ENCODE results near the gene VWA5B2.

The VWA5B2 gene

GRCh38 chr3:184236636-184237035 is 7.3 kb downstream of the VWA5B2 start:
- no peak overlapping the region for H3K4me3 ChIP-seq (ENCODE audit: low read length)
- H3K36me3 ChIP-seq (ENCODE audit: control insufficient read depth, insufficient read depth, low read length, severe bottlenecking) = no peaks in the 10 kb centered on the region
- H3K4me1 ChIP-seq (ENCODE audit: control insufficient read depth, insufficient read depth, low read length) = no peaks in the 10 kb centered on the region
- H3K27me3 ChIP-seq (replicated peaks; ENCODE audit: control insufficient read depth, insufficient read depth, low read length) = peaks cover 37% of the 10 kb centered on the region
- H3K9ac ChIP-seq (ENCODE audit: low read length) = no peak overlapping the region
- H3K9me3 ChIP-seq (ENCODE audit: control insufficient read depth, low read length) = no peaks in the 10 kb centered on the region
- DNase-seq (ENCODE audit: low read depth) = no peak

GRCh38 chr3:184237211-184237610 is 7.8 kb downstream of the VWA5B2 start:
- peaks cover 31% of the 10 kb centered on the region for H3K27me3 ChIP-seq (replicated peaks; ENCODE audit: control insufficient read depth, insufficient read depth, low read length)
- H3K9me3 ChIP-seq (ENCODE audit: control insufficient read depth, low read length) = no peaks in the 10 kb centered on the region
- H3K4me3 ChIP-seq (ENCODE audit: low read length) = no peak overlapping the region
- peaks cover under 1% of the 10 kb centered on the region for H3K36me3 ChIP-seq (ENCODE audit: control insufficient read depth, insufficient read depth, low read length, severe bottlenecking)
- H3K4me1 ChIP-seq (ENCODE audit: control insufficient read depth, insufficient read depth, low read length) = no peaks in the 10 kb centered on the region
- no peak for DNase-seq (ENCODE audit: low read depth)
- no peak overlapping the region for H3K9ac ChIP-seq (ENCODE audit: low read length)

DNA sequence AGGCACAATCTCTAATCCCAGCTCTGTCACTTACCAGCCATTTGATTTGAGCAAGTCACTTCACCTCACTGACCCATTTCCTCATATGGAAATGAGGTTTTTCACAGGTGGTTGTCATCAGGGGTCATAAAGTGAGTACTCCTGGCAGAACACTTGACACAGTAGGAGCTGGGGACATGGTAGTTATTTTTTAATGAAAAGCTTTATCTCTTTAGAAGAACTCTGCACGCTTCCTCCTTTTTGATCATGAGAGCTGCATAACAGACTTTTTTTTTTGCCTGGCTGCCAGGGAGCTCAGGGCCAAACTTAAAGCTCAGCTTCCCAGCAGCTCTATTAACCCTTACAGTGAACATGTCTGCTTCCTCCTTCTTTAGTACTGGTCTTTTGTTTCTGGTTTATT is 8.4 kb downstream of the VWA5B2 start:
- H3K27me3 ChIP-seq (replicated peaks; ENCODE audit: control insufficient read depth, insufficient read depth, low read length) = peaks cover 26% of the 10 kb centered on the region
- DNase-seq (ENCODE audit: low read depth) = no peak

DNA sequence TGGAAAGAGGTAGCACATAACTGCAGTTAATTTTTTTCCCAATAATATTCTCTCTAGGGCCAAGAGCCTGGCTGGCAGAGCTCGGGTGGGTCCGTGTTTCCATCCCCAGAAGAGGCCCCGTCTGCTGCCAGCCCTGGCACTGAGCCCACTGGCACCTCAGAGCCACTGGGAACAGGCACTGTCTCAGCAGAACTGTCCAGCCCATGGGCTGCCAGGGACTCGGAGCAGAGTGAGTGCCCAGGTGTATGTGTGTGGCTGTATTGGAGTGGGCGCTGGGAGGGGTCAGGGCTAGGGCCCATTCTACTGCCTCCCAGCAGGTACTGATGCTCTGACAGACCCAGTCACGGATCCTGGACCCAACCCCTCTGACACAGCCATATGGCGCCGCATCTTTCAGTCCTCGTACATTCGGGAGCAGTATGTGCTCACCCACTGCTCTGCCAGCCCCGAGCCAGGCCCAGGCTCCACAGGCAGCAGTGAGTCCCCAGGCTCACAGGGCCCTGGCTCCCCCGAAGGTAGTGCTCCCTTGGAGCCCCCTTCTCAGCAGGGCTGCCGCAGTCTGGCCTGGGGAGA is 8.9 kb downstream of the VWA5B2 start:
- Histone ChIP-seq H3K4me3 (ENCODE audit: low read length) (no peak overlapping the region), H3K9ac (ENCODE audit: low read length) (no peak overlapping the region), H3K4me1 (ENCODE audit: control insufficient read depth, insufficient read depth, low read length) (no peaks in the 10 kb centered on the region), H3K27me3 (replicated peaks; ENCODE audit: control insufficient read depth, insufficient read depth, low read length) (peaks cover 24% of the 10 kb centered on the region), H3K36me3 (ENCODE audit: control insufficient read depth, insufficient read depth, low read length, severe bottlenecking) (peaks cover 12% of the 10 kb centered on the region), H3K9me3 (ENCODE audit: control insufficient read depth, low read length) (no peaks in the 10 kb centered on the region)
- DNase-seq (ENCODE audit: low read depth) = no peak

More for the DNA sequence above, 8.4 kb downstream of the VWA5B2 start:
- peaks cover 7% of the 10 kb centered on the region for H3K36me3 ChIP-seq (ENCODE audit: control insufficient read depth, insufficient read depth, low read length, severe bottlenecking)
- no peaks in the 10 kb centered on the region for H3K9me3 ChIP-seq (ENCODE audit: control insufficient read depth, low read length)
- no peaks in the 10 kb centered on the region for H3K4me1 ChIP-seq (ENCODE audit: control insufficient read depth, insufficient read depth, low read length)
- no peak overlapping the region for H3K9ac ChIP-seq (ENCODE audit: low read length)
- no peak overlapping the region for H3K4me3 ChIP-seq (ENCODE audit: low read length)

- Histone ChIP-seq H3K9ac (ENCODE audit: low read length) (no peak overlapping the region), H3K4me3 (ENCODE audit: low read length) (no peak overlapping the region), H3K4me1 (ENCODE audit: control insufficient read depth, insufficient read depth, low read length) (no peaks in the 10 kb centered on the region), H3K27me3 (replicated peaks; ENCODE audit: control insufficient read depth, insufficient read depth, low read length) (peaks cover 24% of the 10 kb centered on the region), H3K36me3 (ENCODE audit: control insufficient read depth, insufficient read depth, low read length, severe bottlenecking) (peaks cover 21% of the 10 kb centered on the region), H3K9me3 (ENCODE audit: control insufficient read depth, low read length) (no peaks in the 10 kb centered on the region)
- no peak for DNase-seq (ENCODE audit: low read depth)
These were observed 9.8 kb downstream of the VWA5B2 start for GRCh38 chr3:184239221-184239620.

DNA sequence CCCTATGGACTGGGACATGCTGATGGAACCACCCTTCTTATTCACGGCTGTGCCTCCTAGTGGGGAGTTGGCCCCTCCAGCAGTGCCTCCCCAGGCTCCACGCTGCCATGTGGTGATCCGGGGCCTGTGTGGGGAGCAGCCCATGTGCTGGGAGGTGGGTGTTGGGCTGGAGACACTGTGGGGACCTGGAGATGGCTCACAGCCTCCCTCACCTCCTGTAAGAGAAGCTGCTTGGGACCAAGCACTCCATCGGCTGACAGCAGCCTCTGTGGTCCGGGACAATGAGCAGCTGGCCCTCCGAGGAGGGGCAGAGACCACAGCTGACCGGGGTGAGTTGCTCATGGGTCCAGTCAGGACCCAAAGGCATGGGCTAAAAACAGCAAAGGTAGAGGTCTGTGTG is 10.3 kb downstream of the VWA5B2 start:
- H3K4me1 ChIP-seq (ENCODE audit: control insufficient read depth, insufficient read depth, low read length) = no peaks in the 10 kb centered on the region
- H3K9me3 ChIP-seq (ENCODE audit: control insufficient read depth, low read length) = no peaks in the 10 kb centered on the region
- no peak overlapping the region for H3K4me3 ChIP-seq (ENCODE audit: low read length)
- H3K27me3 ChIP-seq (replicated peaks; ENCODE audit: control insufficient read depth, insufficient read depth, low read length) = peaks cover 24% of the 10 kb centered on the region
- peaks cover 26% of the 10 kb centered on the region for H3K36me3 ChIP-seq (ENCODE audit: control insufficient read depth, insufficient read depth, low read length, severe bottlenecking)
- DNase-seq (ENCODE audit: low read depth) = no peak
- H3K9ac ChIP-seq (ENCODE audit: low read length) = no peak overlapping the region

DNA sequence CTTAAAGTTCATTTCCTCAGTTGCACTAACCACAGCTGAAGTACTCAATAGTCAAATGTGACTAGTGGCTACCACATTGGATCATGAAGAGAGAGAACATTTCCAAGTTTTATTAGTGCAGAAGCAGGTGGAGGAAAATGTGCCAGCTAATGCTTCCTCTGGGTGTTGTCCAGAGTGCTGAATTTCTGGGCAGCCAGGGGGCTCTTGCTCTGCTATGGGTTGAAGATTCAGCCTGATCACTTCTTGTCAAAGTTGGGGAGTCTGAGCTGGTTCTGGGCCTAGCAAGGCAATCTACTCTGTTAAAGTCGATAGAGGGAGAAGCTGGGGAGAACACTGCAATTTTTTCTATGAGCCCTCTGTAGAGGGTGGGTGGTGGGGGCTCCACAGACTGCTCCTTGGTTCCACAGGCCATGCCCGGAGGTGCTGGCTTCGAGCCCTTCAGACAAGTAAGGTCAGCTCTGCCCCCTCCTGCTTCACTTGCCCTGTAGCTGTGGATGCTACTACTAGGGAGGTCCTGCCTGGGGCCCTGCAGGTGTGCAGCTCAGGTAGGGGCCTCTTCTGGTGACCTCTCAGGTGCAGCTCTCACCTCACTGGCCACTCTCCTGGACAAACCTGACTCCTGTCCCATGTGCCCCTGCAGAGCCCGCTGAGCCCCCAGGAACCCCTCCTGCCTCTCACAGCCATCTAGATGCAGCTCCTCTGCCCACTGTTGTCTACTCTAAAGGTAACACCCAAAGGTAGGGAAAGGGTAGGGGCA is 11.2 kb downstream of the VWA5B2 start:
- DNase-seq (ENCODE audit: low read depth) = no peak
- Histone ChIP-seq H3K36me3 (ENCODE audit: control insufficient read depth, insufficient read depth, low read length, severe bottlenecking) (peaks cover 34% of the 10 kb centered on the region), H3K27me3 (replicated peaks; ENCODE audit: control insufficient read depth, insufficient read depth, low read length) (peaks cover 24% of the 10 kb centered on the region), H3K9me3 (ENCODE audit: control insufficient read depth, low read length) (no peaks in the 10 kb centered on the region), H3K4me1 (ENCODE audit: control insufficient read depth, insufficient read depth, low read length) (no peaks in the 10 kb centered on the region), H3K9ac (ENCODE audit: low read length) (no peak overlapping the region), H3K4me3 (ENCODE audit: low read length) (no peak overlapping the region)

DNA sequence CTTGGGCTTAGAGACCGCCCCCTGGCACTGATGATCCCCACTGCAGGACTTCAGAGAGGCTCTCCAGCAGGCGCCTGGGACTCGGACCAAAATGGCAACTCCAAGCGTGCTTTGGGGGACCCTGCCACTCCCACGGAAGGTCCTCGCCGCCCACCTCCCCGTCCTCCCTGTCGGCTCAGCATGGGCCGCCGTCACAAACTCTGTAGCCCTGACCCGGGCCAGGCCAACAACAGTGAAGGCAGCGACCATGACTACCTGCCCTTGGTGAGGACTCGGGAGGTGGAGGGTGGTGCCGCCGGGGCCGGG is 11.7 kb downstream of the VWA5B2 start:
- H3K9ac ChIP-seq (ENCODE audit: low read length) = no peak overlapping the region
- no peaks in the 10 kb centered on the region for H3K4me1 ChIP-seq (ENCODE audit: control insufficient read depth, insufficient read depth, low read length)
- no peak overlapping the region for H3K4me3 ChIP-seq (ENCODE audit: low read length)
- no peak for DNase-seq (ENCODE audit: low read depth)
- peaks cover 20% of the 10 kb centered on the region for H3K27me3 ChIP-seq (replicated peaks; ENCODE audit: control insufficient read depth, insufficient read depth, low read length)
- H3K9me3 ChIP-seq (ENCODE audit: control insufficient read depth, low read length) = no peaks in the 10 kb centered on the region
- H3K36me3 ChIP-seq (ENCODE audit: control insufficient read depth, insufficient read depth, low read length, severe bottlenecking) = peaks cover 36% of the 10 kb centered on the region

- Histone ChIP-seq H3K4me3 (ENCODE audit: low read length) (no peak overlapping the region), H3K27me3 (replicated peaks; ENCODE audit: control insufficient read depth, insufficient read depth, low read length) (peaks cover 15% of the 10 kb centered on the region), H3K36me3 (ENCODE audit: control insufficient read depth, insufficient read depth, low read length, severe bottlenecking) (peaks cover 36% of the 10 kb centered on the region), H3K4me1 (ENCODE audit: control insufficient read depth, insufficient read depth, low read length) (no peaks in the 10 kb centered on the region), H3K9me3 (ENCODE audit: control insufficient read depth, low read length) (no peaks in the 10 kb centered on the region), H3K9ac (ENCODE audit: low read length) (no peak overlapping the region)
- DNase-seq (ENCODE audit: low read depth) = no peak
These were observed 12.3 kb downstream of the VWA5B2 start for GRCh38 chr3:184241447-184242296.

- Histone ChIP-seq H3K9ac (ENCODE audit: low read length) (no peak overlapping the region), H3K4me1 (ENCODE audit: control insufficient read depth, insufficient read depth, low read length) (no peaks in the 10 kb centered on the region), H3K4me3 (ENCODE audit: low read length) (no peak overlapping the region), H3K9me3 (ENCODE audit: control insufficient read depth, low read length) (no peaks in the 10 kb centered on the region), H3K36me3 (ENCODE audit: control insufficient read depth, insufficient read depth, low read length, severe bottlenecking) (peaks cover 36% of the 10 kb centered on the region), H3K27me3 (replicated peaks; ENCODE audit: control insufficient read depth, insufficient read depth, low read length) (peaks cover 15% of the 10 kb centered on the region)
- no peak for DNase-seq (ENCODE audit: low read depth)
These were observed 12.9 kb downstream of the VWA5B2 start for GRCh38 chr3:184242297-184242685.

Data from adipocyte (in vitro differentiated cells).